Measurements from ENCODE around the gene CHGA.

Gene CHGA

DNA sequence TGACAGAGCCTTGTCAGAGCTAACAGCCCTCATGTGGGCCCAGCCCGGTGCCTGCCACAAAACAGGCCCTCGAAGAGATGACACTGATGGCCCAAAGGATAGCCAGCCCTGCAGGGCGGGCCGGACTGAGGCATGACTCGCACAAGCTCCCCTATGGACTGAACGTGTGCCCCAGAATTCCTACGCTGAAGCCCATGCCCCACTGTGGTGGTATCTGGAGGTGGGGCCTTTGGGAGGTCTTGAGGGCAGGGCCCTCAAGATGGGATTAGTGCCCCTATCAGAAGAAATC lies 38.6 kb downstream of the CHGA start:
- DNase-seq (ENCODE audit: extremely low spot score) = no peak
- ChIA-PET POLR2A (no interaction called here), CTCF (interaction anchor here (1.0 to 3.4 kb wide), 3 partner anchors 10 to 152 kb away, joined by 3 to 18 read pairs (median 4); no protein-coding TSS in a partner anchor)
- TF ChIP-seq CTCF (IDR thresholded peaks at IDR 0.05; ENCODE audit: control extremely low read depth, extremely low read depth, low read depth, missing control alignments) = no peak

DNA sequence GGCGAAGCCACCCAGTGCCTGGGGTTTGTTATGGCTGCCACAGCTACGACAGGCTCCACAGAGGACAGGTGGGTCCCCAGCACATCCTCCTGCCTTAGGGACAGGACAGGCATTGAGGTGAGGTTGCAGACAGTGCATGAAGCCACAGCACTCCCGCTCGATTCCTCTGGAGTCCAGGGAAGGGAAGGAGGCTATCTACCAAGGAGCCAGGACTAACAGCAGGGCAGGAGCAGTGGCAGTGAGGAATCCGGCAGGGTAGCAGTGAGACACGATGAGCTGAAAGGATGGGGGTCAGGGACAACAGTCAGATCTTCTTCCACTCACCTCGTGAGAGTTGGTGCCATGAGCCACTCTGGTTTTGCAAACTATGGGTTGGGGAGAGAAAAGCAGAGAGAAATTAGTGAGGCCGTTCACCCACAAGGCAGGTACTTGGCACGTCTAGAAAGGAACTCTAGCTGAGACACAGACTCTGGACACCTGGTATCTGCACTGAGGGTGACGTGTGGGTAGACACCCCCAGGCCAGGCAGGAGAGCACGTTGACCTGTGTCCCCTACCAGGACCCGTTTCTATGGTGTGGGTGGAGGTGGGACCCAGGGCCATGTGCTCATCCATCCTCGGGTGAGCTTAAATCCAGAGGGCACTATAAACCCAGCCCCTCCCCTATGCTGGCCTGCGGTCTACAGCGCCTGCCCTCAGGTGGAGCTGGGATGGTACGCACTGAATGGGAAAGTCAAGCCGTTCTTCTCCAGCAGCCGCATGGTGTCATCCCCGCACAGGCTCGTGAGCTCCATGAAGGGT lies 39.3 kb downstream of the CHGA start:
- ChIA-PET POLR2A (no interaction called here), CTCF (interaction anchor here (1.0 to 3.4 kb wide), 5 partner anchors 10 to 153 kb away, joined by 3 to 18 read pairs (median 3); no protein-coding TSS in a partner anchor)
- DNase-seq (ENCODE audit: extremely low spot score) = no peak
- no peak for TF ChIP-seq CTCF (IDR thresholded peaks at IDR 0.05; ENCODE audit: control extremely low read depth, extremely low read depth, low read depth, missing control alignments)

- ChIA-PET CTCF (interaction anchor here (1.3 to 3.4 kb wide), 4 partner anchors 11 to 152 kb away, joined by 3 to 18 read pairs (median 4); no protein-coding TSS in a partner anchor), POLR2A (no interaction called here)
- no peak for TF ChIP-seq CTCF (IDR thresholded peaks at IDR 0.05; ENCODE audit: control extremely low read depth, extremely low read depth, low read depth, missing control alignments)
- DNase-seq (ENCODE audit: extremely low spot score) = no peak
These were observed 39.8 kb downstream of the CHGA start for GRCh38 chr14:92962831-92963095.

DNA sequence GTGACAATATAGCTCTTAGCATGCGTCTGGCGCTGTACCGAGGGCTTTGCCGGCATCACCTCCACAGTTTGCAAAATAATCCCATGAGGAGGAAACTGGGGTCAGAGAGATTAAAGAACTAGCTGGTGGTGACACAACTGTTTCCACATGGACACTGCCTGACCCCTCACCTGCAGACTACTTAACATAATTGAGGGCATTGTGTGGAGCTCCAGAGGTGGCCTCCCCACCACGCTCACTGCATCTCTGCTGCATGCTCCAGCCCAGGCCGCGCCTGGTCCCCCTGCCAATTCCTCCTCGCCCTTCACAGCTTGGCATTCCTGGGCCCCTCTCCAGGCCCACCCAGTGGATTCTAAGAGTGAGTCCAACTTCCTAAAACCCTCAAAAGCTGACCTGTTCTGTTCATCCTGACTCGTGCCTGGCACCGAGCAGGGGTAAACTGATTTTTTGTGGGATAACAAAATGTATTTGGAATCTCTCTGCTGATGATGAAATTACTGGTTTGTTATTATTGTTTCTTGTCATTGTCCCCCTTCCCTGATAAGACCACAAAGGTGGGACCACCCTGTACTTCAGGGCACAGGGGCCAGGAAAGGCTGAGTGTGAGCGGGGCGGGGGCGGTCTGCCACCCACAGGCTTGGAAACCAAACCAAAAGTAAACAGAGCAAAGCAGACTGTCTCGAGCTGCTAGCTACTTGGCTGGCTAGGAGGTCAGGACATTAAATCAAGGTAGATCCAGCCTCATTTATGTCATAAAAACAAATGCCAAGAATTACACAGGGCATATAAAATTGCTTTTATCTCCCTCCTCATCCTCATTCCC lies 40.6 kb downstream of the CHGA start:
- DNase-seq (ENCODE audit: extremely low spot score) = no peak
- no peak for TF ChIP-seq CTCF (IDR thresholded peaks at IDR 0.05; ENCODE audit: control extremely low read depth, extremely low read depth, low read depth, missing control alignments)
- ChIA-PET CTCF (interaction anchor here (1.3 to 3.4 kb wide), 4 partner anchors 12 to 152 kb away, joined by 3 to 18 read pairs (median 4); no protein-coding TSS in a partner anchor), POLR2A (no interaction called here)

DNA sequence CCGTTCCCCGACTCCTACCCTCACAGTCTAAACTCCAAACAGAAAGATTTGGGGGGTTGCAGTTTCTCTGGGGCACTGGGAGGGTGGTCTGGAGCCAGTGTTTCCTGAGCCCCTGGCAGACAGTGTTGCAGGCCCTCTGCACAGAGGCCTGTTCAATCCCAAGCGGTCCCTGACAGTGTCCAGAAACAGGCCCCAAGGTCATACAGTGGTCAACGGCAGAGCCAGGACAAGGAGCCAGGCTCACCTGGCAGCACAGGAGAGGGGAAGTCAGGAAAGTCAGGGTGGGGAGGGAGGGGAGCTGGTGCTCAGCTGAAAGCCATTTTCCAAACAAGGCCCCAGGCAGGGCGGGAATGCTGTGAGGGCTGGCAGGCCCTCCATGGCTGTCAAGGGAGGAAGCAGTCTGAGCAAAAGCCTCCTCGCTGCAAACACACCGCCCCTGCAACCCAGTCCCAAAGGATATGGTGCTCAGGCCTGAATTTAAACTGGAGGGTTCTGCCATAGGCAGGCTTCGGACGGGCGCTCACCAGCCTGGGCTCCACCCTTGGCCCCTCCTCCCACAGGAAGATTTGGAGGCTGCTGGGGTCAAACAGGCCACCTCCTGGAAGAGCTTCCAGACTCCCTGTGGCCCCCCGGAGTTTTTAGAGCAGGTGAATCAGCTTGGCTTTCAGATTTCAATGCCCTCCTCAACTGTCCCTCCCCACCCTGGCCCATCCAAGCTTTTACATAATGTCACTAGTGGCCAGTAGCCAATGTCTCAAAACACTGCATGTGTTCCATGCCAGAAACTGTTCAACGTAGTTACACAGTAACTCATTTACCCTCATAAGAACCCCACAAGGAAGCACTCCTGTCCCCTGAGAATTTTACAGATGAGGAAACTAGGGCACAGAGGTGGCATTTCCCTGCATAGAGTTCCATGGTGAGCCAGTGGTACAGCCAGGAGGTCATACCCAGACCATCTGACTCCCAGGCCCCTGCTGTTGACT lies 41.5 kb downstream of the CHGA start:
- CTCF ChIA-PET = interaction anchor here (1.0 to 2.9 kb wide), 4 partner anchors 13 to 70 kb away, joined by 3 to 17 read pairs (median 4); no protein-coding TSS in a partner anchor
- POLR2A ChIA-PET = no interaction called here
- DNase-seq (ENCODE audit: extremely low spot score) = no peak
- TF ChIP-seq CTCF (IDR thresholded peaks at IDR 0.05; ENCODE audit: control extremely low read depth, extremely low read depth, low read depth, missing control alignments) = no peak

GRCh38 chr14:92965281-92965680 lies 42.3 kb downstream of the CHGA start:
- DNase-seq (ENCODE audit: extremely low spot score) = no peak
- ChIA-PET POLR2A (no interaction called here), CTCF (interaction anchor here (1.0 to 2.9 kb wide), 5 partner anchors 13 to 213 kb away, joined by 3 to 17 read pairs (median 3); no protein-coding TSS in a partner anchor)
- TF ChIP-seq CTCF (IDR thresholded peaks at IDR 0.05; ENCODE audit: control extremely low read depth, extremely low read depth, low read depth, missing control alignments) = no peak

Data from GM10248 (cell line).